Measurements from ENCODE around the gene ZNF597. TPM values are rescaled to one million over a fixed set of nuclear protein-coding genes. Genes with fewer than 3 reads are reported as not detected.
A peak's percentile ranks its signal among the peaks of the same experiment; 100 is the strongest.

The ZNF597 gene
- total and polyA plus RNA-seq, 2 experiments from 2014 or later: 0.56 to 2.1 TPM

GRCh38 chr16:3439637-3440036 lies 3.7 kb downstream of the ZNF597 start:
- Histone ChIP-seq H3K4me1 (ENCODE audit: low read depth) (peaks cover 4% of the 10 kb centered on the region), H3K27me3 (no peaks in the 10 kb centered on the region), H3K4me3 (no peak overlapping the region), H3K9me3 (ENCODE audit: low read depth) (no peaks in the 10 kb centered on the region), H3K27ac (no peak overlapping the region), H3K36me3 (peaks cover 10% of the 10 kb centered on the region)
- no peak for TF ChIP-seq CTCF (IDR thresholded peaks at IDR 0.05; ENCODE audit: low read depth, low read length)
- DNase-seq (ENCODE audit: low read depth in 1 of 2, low spot score in 1 of 2): no peak

- no peaks in the 10 kb centered on the region for H3K27me3 ChIP-seq
- H3K27ac ChIP-seq: no peak overlapping the region
- peaks cover 3% of the 10 kb centered on the region for H3K36me3 ChIP-seq
- H3K4me3 ChIP-seq: no peak overlapping the region
- no peaks in the 10 kb centered on the region for H3K4me1 ChIP-seq (ENCODE audit: low read depth)
- H3K9me3 ChIP-seq (ENCODE audit: low read depth): no peaks in the 10 kb centered on the region
- no peak for TF ChIP-seq CTCF (IDR thresholded peaks at IDR 0.05; ENCODE audit: low read depth, low read length)
- DNase-seq (ENCODE audit: low read depth in 1 of 2, low spot score in 1 of 2): no peak
Measured at GRCh38 chr16:3434373-3434772, 8.9 kb downstream of the ZNF597 start.

GRCh38 chr16:3431779-3432219 lies 11.5 kb downstream of the ZNF597 start:
- H3K4me3 ChIP-seq: no peak overlapping the region
- H3K27me3 ChIP-seq: no peaks in the 10 kb centered on the region
- no peak overlapping the region for H3K27ac ChIP-seq
- TF ChIP-seq CTCF (IDR thresholded peaks at IDR 0.05; ENCODE audit: low read depth, low read length): no peak
- H3K9me3 ChIP-seq (ENCODE audit: low read depth): no peaks in the 10 kb centered on the region
- H3K4me1 ChIP-seq (ENCODE audit: low read depth): no peaks in the 10 kb centered on the region
- H3K36me3 ChIP-seq: no peaks in the 10 kb centered on the region
- peak in 1 of 2 donors; percentile 56 for DNase-seq (ENCODE audit: low read depth in 1 of 2, low spot score in 1 of 2)

- H3K4me3 ChIP-seq: no peak overlapping the region
- no peaks in the 10 kb centered on the region for H3K4me1 ChIP-seq (ENCODE audit: low read depth)
- peak in 1 of 2 donors; percentile 9 for DNase-seq (ENCODE audit: low read depth in 1 of 2, low spot score in 1 of 2)
- peaks cover 4% of the 10 kb centered on the region for H3K9me3 ChIP-seq (ENCODE audit: low read depth)
- no peak for TF ChIP-seq CTCF (IDR thresholded peaks at IDR 0.05; ENCODE audit: low read depth, low read length)
- H3K36me3 ChIP-seq: peaks cover under 1% of the 10 kb centered on the region
- H3K27me3 ChIP-seq: no peaks in the 10 kb centered on the region
- no peak overlapping the region for H3K27ac ChIP-seq
Measured at GRCh38 chr16:3413730-3414379, 29.4 kb downstream of the ZNF597 start.

GRCh38 chr16:3408561-3409197 lies 34.6 kb downstream of the ZNF597 start:
- Histone ChIP-seq H3K9me3 (ENCODE audit: low read depth) (peaks cover 9% of the 10 kb centered on the region), H3K27me3 (no peaks in the 10 kb centered on the region), H3K4me1 (ENCODE audit: low read depth) (no peaks in the 10 kb centered on the region), H3K27ac (no peak overlapping the region), H3K36me3 (peaks cover 22% of the 10 kb centered on the region), H3K4me3 (no peak overlapping the region)
- TF ChIP-seq CTCF (IDR thresholded peaks at IDR 0.05; ENCODE audit: low read depth, low read length): no peak
- no peak for DNase-seq (ENCODE audit: low read depth in 1 of 2, low spot score in 1 of 2)

All from cardiac muscle cell (in vitro differentiated cells and primary cell).